A172 (cell line): ENCODE measurements around the gene KCNK7. TPM values are rescaled to one million over a fixed set of nuclear protein-coding genes. Genes with fewer than 3 reads are reported as not detected.
"Not testable (repeated sequence)": the region's sequence is repeated elsewhere in the genome, so short reads cannot be mapped to it uniquely, and the experiment has no call there.

Source experiments
- DNase-seq: peaks from one replicate; pipeline ENCODE4 v3.0.0-alpha.2; 2015; ENCODE audit warnings: low spot score
- total RNA-seq: library from RNA; depleted of rRNA; stranded (reverse); fragments of >200 nt; shearing (Covaris generic); gene quantifications from 2 replicates; pipeline ENCODE4 v1.2.3, GENCODE V29; 2014

The KCNK7 gene
- total RNA-seq, 1 experiment from 2014 or later, result not detected

DNA sequence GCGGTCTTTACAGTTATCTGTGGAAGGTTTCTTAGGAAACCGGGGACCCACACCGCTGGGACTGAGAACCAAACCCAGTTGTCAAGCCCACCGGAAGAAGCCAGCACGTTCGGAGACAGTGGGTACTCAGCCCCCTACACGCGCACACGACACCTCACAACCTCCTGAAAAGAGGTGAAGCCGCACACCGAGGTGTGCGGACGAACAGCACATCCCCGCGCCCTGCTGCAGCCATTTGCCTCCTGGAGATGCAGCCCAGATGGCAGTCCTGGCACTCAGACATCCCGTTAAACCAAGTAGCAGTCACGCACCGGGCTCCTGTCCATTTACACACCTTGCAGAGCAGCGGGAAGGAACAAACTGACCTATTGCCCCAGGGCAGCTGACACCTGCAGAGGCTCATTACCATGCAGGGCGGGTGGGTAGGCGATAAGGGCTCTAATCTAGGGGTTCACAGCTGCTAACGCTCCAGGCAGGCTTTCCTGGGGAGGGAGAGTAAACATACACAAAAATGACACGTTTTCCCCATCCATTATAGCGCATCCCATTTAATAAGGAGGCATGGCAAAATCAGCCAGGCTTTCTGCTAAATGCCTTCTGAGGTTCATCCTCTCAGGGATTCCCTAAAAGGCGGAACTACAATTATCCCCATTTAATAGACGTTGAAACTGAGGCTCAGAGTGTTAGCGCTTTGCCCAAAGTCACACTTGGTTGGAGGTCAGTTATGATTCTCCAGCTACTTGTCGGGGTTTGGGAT lies 20.6 kb downstream of the KCNK7 start:
- no peak for DNase-seq

DNA sequence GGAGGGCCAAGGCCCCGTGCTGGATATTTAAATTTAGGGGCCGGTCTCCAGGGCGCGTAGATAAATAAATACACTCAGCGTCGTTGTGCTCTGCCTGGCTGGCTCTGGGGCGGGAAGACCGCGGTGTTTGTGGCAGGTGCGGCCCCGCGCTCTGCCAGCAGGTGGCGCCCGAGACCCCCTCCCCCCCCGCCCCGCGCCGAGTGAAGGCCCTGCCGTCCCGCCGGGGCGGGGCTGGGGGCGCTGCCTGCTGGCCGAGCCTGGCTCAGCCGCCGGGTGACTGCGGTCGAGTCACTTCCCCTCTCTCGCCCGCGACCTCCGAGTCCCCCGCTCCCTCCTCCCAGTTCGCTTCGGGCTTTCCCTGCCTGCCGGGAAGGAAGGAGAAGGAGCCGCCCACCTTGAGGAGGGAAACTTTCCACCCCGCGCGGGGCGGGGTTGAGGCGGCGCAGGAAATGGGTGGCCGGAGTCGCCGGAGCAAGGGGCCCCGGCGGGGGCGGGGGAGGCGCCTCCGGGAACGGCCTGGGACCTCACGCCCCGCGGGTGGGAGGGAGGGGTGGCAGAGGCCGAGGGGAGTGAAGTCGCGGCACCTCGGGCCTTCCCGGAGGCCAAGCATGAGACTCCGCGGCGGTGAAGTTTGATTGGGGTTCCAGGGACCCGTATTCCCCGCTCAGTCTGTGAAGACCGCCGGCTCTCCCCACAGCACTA lies 21.3 kb downstream of the KCNK7 start:
- DNase-seq, result peak; percentile 90

DNA sequence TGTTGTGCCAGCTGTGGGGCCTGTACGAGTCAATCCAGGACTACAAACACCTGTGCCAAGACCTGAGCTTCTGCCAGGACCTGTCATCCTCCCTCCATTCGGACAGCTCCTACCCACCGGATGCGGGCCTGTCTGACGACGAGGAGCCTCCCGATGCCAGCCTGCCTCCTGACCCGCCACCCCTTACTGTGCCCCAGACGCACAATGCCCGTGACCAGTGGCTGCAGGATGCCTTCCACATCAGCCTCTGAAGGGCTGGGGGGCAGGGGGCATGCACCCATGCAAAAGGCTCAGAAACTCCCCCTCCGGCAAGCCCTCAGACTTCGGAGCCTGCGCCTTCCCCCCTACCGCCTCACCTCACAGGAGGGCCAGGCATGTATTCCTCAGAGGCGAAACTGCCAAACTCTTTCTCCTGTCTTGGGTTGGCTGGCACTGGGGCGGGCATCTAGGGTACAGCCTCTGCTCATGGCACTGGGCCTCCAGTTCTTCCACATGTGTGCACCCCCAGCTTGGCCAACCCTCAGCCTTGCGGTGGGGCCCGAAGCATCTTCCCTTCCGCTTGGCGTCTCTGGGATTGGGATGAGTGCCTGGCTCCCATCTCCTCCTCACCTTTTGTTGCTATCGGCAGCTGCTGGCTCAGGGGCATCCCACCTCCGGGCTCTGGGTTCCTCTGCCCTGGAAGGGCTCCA lies 22.1 kb downstream of the KCNK7 start:
- DNase-seq, result peak; percentile 37

DNA sequence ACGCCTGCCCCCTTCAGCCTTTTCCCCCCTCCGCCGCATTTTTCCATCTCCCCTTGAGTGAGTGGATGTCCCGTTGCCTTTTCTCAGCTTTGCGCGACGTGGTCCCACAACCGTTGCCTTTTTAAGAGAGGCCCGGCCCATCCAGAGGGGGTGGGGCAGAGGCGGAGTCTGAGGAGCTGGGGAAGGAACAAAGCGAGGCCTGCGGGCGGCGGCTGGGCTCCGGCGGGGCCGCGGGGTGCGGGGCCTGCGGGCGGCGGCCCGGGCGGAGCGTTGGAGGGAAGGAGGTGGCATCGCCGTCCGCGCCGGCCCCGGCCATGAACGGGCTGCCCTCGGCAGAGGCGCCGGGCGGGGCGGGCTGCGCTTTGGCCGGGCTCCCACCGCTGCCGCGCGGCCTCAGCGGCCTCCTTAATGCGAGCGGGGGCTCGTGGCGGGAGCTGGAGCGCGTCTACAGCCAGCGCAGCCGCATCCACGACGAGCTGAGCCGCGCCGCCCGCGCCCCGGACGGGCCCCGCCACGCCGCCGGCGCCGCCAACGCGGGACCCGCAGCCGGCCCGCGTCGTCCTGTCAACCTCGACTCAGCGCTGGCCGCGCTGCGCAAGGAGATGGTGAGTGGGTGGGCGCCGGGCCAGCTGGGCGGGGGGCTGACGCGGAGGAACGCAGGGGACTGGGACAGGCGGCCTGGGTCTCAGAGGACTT lies 23.1 kb downstream of the KCNK7 start, which contains the start of gene FAM89B:
Gene FAM89B, plus strand, starts transcription at position 183 of the 696 bp plus-strand sequence. Its CDS starts 132 bp downstream, at position 315.
- peak; percentile 71 for DNase-seq

DNA sequence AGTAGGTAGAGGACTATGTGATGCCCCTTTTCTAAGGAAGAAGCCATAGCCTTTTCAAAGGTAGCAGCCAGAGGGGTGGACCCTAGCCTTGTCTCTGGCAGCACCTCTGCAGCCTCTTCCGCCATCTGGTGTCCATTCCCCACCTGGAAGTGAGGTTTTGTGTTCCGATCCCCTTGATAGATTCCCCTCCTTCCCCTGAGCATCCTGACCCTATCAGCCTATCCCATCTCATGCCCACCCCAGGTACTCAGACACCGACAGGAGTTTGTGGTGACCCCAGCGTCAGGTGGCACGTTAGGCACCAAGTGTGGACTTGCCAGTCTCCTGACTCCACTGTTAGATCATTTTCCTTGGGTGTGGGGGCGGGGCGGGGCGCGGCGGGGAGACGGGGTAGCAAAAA lies 23.7 kb downstream of the KCNK7 start:
- DNase-seq, result peak; percentile 66

DNA sequence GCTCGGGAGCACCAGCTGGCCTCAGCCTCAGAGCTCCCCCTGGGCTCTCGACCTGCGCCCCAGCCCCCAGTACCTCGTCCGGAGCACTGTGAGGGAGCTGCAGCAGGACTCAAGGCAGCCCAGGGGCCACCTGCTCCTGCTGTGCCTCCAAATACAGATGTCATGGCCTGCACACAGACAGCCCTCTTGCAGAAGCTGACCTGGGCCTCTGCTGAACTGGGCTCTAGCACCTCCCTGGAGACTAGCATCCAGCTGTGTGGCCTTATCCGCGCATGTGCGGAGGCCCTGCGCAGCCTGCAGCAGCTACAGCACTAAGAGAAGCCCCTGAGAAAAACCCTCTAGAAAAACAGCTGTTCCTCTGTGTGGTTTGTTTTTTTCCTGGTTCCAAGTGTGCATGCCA lies 24.2 kb downstream of the KCNK7 start:
- DNase-seq, result no peak

DNA sequence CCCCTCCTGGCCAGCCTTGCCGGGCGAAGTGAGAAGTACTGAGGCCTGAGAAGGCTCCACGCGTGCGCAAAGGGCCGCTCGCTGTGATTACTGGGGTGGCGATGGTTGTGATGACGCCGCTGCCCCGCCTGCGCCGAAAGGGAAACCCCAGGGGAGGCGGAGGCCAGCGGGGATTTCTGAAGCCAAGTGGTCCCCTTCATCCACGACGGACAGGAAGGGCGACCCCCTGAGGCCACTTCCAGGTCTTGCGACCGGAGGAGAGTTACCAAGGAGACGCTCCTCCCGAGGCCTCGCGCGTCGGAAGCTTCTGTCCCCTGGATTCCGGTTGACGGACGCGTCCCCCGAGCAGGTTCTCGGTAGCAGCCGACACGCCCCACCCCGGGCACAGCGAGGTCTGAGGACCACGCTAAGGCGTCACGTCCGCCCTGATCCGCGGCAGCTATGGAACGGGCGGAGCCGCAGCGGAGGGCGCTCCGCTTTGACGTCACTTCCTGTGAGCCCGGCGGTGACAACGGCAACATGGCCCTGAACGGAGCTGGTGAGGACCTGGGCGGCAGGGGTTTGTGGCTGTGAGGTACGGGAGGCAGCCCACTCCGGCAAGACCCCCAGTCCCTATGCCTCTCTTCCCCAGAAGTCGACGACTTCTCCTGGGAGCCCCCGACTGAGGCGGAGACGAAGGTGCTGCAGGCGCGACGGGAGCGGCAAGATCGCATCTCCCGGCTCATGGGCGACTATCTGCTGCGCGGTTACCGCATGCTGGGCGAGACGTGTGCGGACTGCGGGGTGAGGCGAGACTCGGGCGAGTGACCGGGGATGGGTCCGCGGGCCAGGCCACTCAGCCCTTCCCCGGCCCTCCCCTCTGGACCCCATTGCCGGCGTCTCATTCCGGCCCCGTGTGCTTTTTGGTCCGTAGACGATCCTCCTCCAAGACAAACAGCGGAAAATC lies 25.4 kb downstream of the KCNK7 start, which contains the start of gene ZNRD2:
Gene ZNRD2, plus strand, starts transcription at position 505 of the 946 bp plus-strand sequence. Its CDS starts 15 bp downstream, at position 520.
- DNase-seq, result peak; percentile 96

DNA sequence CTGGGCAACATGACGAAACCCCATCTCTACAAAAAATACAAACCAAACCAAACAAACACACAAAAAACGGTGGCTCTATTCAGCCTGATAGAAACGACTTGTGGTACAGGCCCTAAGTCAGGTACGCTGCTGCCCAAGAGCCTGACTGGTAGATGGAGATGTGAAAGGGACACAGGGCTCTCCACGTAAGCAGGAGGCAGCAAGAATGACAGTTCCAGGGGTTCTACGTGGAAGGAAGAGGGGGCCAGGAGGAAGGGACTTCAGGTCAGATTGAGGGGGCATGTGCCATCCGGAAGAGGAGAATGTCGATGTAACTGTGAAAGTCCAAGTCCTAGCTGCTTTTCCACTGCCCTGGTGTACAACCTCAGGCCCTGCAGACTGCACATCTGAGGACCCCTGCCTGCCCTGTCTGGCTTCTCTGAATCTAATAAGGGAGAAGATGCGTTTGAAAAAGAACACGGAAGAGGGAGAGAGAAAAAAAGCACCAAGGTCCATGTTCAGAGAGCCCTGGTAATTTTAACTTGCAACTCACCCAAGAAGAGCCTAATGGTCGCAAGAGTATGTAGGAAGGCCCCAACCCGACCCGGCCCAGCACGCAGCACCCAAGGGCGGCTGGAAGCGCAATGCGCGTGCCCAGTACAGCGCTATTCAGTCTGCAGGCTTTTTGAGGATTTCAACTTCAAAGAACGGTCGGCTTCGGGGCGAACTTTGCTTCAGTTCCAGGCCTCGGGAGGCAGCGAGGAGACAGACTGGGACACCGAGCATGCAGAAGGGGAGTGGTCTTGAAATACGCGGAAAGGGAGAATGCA lies 26.2 kb downstream of the KCNK7 start:
- DNase-seq, result no peak

DNA sequence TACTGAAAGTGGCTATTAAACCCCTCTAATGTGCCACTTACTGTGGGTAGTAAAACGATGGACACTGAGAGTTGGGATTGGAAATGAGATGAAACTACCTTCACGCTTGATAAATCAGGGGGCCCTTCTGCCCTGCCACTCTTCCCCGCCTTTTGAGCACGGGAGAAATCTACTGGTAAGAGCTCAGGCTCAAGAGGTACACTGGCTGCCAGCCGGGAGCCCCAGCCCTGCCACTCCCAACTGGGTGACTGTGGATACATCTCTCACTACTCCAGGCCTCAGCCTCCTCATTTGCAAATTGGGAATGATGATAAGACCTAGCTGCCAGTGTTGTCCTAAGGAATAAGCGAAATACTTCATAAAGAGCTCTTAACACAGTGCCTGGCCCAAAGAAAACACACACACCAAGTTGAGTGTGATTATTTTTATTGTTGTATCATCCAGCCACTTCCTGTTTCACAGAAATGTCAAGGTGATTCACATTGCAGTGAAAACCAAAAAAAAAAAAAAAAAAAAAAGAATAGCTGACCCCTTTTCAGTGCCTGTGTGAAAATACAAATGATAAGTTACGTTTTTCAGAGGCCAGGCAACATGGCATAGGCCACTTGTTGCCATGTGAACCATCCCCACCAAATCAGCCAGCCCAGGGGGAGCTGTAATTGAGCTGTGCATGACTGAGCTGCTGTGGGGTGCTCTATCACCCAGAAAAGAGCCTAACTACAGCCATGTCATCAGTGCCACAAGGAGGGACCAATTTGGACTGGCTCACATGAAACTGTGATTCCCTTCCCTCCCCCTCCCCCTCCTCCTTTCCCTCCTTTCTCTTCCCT lies 29.8 kb downstream of the KCNK7 start:
- DNase-seq, result peak; percentile 55

DNA sequence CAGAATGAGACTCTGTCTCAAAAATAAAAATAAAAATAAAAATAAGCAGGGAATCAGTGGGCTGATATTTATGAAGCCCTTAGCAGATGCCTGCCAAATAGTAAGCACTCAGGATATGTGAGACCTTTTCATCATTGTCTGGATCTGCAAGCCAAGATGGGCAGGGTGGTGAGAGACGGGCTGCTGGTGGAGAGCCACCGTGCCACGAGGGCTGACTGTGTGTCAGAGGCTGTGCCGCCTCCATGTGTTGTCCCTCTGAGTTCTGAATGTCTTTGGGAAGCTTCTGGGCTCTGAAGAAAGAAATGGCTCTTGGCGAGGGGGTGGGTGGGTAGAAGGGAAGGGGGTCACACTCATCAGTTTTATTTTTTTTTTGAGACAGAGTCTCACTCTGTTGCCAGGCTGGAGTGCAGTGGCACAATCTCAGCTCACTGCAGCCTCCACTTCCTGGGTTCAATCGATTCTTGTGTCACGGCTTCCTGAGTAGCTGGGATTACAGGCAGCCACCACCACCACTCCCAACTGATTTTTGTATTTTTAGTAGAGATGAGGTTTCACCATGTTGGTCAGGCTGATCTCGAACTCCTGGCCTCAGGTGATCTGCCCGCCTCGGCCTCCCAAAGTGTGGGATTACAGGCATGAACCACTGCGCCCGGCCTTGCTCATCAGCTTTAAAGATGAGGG lies 30.6 kb downstream of the KCNK7 start:
- not testable (repeated sequence) for DNase-seq

DNA sequence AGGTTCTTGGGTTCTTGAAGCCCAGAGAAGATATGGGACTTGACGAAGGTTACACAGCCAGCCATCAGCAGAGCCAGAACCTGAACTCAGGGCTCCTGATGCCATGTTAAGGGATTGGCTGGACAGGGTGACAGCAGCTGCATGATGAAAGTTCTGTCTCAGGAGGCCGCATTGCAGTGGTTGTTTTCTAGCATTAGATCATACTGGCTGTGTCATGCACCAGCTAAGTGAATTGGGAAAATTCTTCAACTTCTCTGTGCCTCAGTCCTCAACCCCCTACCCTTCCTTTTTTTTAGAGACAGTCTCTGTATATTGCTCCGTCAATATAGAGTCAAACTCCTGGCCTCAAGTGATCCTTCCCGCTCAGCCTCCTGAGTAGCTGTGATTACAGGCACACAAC lies 32.0 kb downstream of the KCNK7 start:
- DNase-seq, result no peak

DNA sequence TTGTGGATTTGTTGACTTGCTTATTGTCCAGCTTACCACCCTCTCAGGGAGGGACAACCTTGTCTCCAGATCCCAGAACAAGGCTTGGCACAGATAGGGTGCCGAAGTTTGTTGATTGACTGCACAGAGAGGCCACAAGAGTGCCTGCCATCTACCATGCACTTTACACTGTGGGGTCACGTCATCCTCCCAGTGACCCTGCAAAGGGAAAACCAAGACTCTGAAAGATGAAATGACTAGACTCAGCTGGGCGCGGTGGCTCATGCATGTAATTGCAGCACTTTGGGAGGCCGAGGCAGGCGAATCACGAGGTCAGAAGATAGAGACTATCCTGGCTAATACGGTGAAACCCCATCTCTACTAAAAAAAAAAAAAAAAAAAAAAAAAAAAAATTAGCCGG lies 32.8 kb downstream of the KCNK7 start:
- no peak for DNase-seq

DNA sequence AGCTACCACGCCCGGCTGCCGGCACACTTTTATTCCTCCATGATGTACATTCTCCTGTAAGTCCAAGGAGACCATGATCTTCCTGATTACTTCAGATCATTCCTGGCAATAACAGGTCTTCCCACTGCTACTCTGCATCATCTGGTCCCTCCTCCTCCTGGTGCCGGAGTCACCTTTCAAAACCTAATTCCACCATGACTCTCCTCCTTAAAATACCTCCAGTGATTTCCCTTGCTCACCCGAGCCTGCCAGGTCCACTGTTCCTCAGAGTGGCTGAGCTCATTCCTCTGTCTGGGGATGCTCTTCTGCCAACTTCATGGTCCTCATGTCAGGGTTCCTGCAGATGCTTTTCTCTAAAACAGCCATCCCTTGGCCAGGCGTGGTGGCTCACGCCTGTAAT lies 33.6 kb downstream of the KCNK7 start:
- no peak for DNase-seq

DNA sequence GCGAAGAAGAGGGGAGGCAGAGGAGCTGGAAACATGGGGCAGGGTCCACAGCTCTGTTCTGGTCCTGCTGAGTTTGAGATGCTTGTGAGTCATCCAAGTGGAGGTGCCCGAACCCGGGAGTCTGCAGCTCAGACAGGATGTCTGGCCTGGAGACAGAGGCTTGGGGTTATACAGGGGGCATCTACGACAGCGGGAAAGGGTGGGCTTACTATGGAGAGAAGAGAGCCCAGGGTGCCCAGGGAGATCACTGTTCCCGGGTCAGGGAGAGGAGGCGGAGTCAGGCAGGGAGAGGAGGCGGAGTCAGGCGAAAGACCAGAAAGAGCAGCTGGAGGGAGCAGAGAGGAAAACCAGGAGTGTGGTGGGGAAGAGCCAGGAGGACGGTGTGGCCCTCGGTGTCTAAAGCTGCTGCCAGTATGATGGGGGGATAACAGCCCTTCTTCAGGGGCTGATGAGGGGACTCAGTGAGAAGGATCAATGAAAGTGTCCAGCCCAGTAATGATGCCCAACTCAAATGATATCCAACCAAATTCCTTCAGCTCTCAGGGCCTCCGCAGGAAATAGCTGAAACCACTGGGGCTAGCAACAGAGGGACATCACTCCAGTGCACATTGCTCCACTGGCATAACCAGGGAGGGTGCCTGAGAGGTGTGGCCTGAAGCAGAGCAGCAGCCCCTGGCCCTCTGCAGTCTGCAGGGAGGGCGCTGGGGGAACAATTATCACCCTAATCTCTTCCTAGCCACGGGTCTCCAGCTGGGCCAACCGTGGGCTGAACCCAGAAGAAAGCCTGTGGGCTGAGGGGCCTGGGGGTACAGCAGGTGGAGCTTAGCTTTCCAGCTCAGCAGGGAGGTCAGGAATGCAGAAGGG lies 34.8 kb downstream of the KCNK7 start:
- DNase-seq, result peak; percentile 86

DNA sequence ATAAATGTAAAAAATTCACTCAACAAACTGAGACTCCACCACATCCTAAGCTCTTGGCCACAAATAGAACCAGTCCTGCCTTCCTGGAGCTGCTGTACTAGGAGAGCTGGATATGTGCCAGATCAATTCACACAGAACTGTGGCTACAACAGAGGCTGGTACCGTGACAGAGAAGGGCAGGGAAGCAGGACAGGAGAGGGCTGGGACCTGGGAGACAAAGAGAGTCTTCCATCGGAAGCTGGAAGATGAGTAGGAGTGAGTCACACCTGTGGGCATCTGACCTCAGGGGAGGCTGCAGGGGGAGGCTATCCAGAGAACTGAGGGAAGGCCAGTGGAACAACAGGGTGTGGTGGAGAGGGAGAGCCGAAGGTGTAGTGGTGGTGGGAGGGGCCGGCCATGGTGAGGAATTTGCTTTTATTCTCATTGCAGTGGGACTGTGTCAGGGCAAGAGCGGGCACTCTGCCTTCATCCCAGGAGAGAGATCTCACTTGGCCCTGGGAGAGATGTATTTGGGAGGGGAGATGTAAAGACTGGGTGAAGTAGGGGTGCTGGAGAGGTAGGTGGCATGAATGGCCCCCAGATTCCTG lies 35.6 kb downstream of the KCNK7 start:
- peak; percentile 94 for DNase-seq

DNA sequence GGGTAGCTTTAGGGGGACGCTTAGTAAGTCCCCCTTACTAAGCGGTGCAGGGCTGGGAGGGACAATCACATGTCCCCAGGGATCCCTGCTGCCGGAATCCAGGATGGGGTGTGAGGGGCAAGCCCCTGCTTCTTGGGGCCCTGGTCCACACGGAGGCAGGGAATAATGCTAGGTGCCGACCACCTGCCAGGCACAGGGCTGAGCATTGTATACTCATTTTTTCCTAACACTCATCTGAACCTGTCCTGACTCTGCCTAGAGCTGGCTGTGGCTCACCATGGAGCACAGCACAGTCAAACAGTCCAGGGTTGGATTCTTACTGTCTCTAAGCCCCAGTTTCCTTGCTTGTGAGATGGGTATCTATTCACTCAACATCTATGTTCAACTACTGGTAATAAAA lies 36.1 kb downstream of the KCNK7 start:
- no peak for DNase-seq

DNA sequence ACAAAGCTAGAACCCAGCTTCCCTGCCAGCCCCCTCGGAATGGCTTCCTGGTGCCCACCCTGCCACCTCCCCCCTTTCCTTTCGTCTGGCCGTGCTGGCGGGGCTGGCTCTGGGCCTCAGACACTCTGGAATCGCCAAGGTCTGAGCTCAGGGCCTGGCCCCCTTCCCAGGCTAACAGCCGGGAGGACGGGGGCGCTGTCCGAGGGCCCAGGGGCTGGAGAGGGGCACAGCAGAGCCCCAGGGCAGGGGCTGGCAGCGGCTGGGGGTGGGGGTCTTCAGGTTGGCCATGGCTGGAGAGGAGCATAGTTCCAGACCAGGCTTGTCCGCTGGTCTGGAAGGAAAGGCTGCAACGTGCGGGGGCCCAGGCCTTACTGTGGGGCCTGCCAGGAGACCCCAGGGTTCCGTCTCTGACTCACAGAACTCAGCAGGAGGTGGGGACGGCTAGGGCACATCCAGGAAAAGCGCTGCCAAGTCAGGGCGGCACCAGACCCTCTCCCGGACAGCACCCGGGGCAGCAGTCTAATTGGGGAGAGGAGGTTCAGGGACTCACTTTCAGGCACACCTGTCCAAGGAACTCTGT lies 36.6 kb downstream of the KCNK7 start:
- DNase-seq, result peak; percentile 68
